Testis (tissue), 3 donors: ENCODE measurements around the gene EMC8. TPM values are rescaled to one million over a fixed set of nuclear protein-coding genes. Genes with fewer than 3 reads are reported as not detected.

Experiments used
- DNase-seq: peaks from one replicate; pipeline ENCODE4 v3.0.0-alpha.2; 2019
- H3K27ac ChIP-seq, 2 donors: fragments of 200-600 bp; sonication (generic); one replicate each; pipeline ENCODE4 v1.5.1; 2019
- H3K27me3 ChIP-seq: fragments of 200-600 bp; sonication (generic); one replicate; pipeline ENCODE4 v1.5.1; 2019
- H3K36me3 ChIP-seq: fragments of 200-600 bp; sonication (generic); one replicate; pipeline ENCODE4 v1.5.1; 2017; ENCODE audit warnings: low read depth; ENCODE audit errors: missing control alignments
- H3K4me1 ChIP-seq: fragments of 200-600 bp; sonication (generic); one replicate; pipeline ENCODE4 v1.5.1; 2019
- H3K4me3 ChIP-seq, 2 donors: fragments of 200-600 bp; sonication (generic); one replicate each; pipeline ENCODE4 v1.5.1; 2017 to 2019
- H3K9me3 ChIP-seq: fragments of 200-600 bp; sonication (generic); one replicate; pipeline ENCODE4 v1.5.1; 2017
- POLR2A ChIP-seq: fragments of 450-650 bp; IDR thresholded peaks from one replicate; pipeline ENCODE4 v1.6.1; 2017; ENCODE audit warnings: antibody characterized with exemption, mild to moderate bottlenecking, moderate library complexity
- WGBS, 2 donors: methylation state at CpG; one replicate each; pipeline ENCODE4 v1.1.5; 2018; 5-methylcytosine and 5-hydroxymethylcytosine counted together
- intact Hi-C: fragments of 100-400 bp; cut with DNase I; formaldehyde crosslinking; loops from one replicate; pipeline ENCODE4 v1.15.1; 2023; ENCODE audit warnings: low total_unique reads
- polyA plus RNA-seq: library from polyadenylated mRNA; stranded (reverse); fragments of 350-450 nt; fragmentation: Illumina TruSeq; extraction: RNeasy Lipid Tissue Mini Kit (QIAGEN cat#74804); gene quantifications from one replicate; pipeline ENCODE4 v1.2.3, GENCODE V29; 2014; ENCODE audit warnings: low read depth, low replicate concordance; ENCODE audit not compliant: insufficient read depth
- total RNA-seq, 2 donors: library from RNA; depleted of rRNA; stranded (reverse); fragments of >200 nt; gene quantifications; one replicate each; pipeline ENCODE4 v1.2.3, GENCODE V29; 2016
- TF ChIP-seq, protein P1 (sequence below), 3 experiments: fragments of 450-650 bp in 2 of 3; fragments of 200-600 bp in 1 of 3; sonication (generic) in 1 of 3; IDR thresholded peaks; one replicate each; pipeline ENCODE4 v1.5.1; 2016 to 2019; ENCODE audit warnings: antibody characterized with exemption in 3 of 3, mild to moderate bottlenecking in 2 of 3, moderate library complexity in 1 of 3

Gene EMC8
- total and polyA plus RNA-seq, 3 donors from 2014 or later, result 38.7 to 57.3 (median 44.2) TPM

DNA sequence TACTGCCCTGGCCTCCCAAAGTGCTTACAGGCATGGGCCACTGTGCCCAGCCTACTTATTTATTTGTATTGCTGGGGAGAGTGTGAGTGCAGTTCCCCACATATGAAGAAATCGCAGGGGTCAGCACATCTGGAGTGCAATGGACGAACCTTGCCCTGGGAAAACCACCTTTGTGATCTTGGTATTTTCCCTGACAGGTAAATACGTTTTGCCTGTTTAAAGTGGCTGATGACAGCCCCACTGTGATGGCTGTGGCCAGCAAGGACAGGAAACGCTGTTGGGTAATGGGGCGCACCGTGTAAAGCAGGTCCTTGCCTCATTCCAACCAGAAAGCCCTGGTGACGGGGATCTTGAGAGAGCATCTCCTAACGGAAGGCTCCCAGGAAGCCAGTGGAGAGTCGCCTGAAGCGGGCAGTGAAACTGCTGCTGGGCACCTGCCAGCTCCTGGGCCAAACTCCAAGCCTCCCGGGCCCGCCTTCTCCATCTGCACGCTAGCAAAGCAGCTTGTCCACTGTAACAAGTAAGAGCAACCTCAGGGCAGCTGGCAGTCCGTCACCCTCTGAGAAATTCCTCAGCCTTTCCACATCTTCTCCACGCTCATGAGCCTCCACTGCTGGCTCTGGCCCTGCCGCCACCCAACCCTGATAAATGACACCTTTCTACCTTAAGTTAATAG is 17.5 kb downstream of the EMC8 start:
- no peak overlapping the region for H3K4me3 ChIP-seq
- H3K36me3 ChIP-seq, result no peaks in the 10 kb centered on the region
- no peak overlapping the region for H3K27ac ChIP-seq
- WGBS, 2 donors, result 63 to 86% methylated on average over 16 of the region's 16 CpGs
- no peaks in the 10 kb centered on the region for H3K4me1 ChIP-seq
- TF ChIP-seq POLR2A, result no peak
- TF ChIP-seq, protein P1, sequence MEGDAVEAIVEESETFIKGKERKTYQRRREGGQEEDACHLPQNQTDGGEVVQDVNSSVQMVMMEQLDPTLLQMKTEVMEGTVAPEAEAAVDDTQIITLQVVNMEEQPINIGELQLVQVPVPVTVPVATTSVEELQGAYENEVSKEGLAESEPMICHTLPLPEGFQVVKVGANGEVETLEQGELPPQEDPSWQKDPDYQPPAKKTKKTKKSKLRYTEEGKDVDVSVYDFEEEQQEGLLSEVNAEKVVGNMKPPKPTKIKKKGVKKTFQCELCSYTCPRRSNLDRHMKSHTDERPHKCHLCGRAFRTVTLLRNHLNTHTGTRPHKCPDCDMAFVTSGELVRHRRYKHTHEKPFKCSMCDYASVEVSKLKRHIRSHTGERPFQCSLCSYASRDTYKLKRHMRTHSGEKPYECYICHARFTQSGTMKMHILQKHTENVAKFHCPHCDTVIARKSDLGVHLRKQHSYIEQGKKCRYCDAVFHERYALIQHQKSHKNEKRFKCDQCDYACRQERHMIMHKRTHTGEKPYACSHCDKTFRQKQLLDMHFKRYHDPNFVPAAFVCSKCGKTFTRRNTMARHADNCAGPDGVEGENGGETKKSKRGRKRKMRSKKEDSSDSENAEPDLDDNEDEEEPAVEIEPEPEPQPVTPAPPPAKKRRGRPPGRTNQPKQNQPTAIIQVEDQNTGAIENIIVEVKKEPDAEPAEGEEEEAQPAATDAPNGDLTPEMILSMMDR (IDR thresholded peaks at IDR 0.05), result no peak
- H3K27me3 ChIP-seq, result no peaks in the 10 kb centered on the region
- DNase-seq, result peak; percentile 73
- intact Hi-C loops, result no loop called here
- no peaks in the 10 kb centered on the region for H3K9me3 ChIP-seq

DNA sequence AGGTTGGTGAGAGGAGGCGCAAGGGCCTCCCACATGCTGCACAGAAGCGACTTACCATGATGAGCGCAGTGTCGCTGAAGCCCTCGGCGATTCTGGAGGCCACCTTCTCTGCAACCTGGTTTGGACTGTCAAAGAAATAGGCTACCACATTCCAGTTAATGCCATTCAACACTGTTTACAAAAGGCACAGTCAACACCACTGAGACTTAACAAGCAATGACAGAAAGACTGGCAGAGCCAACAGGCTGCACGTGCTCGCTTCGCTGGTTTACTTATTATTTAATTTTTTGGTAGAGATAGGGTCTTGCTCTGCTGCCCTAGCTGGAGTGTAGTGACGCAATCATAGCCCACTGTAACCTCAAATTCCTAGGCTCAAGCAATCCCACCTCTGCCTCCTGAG is 18.2 kb downstream of the EMC8 start:
- DNase-seq, result no peak
- no peaks in the 10 kb centered on the region for H3K9me3 ChIP-seq
- no peaks in the 10 kb centered on the region for H3K36me3 ChIP-seq
- H3K4me1 ChIP-seq, result no peaks in the 10 kb centered on the region
- TF ChIP-seq, protein P1 (IDR thresholded peaks at IDR 0.05), result no peak
- TF ChIP-seq POLR2A, result no peak
- 88 to 97% methylated on average over 10 of the region's 10 CpGs for WGBS, 2 donors
- H3K27ac ChIP-seq, result no peak overlapping the region
- no peak overlapping the region for H3K4me3 ChIP-seq
- intact Hi-C loops, result no loop called here
- H3K27me3 ChIP-seq, result no peaks in the 10 kb centered on the region

DNA sequence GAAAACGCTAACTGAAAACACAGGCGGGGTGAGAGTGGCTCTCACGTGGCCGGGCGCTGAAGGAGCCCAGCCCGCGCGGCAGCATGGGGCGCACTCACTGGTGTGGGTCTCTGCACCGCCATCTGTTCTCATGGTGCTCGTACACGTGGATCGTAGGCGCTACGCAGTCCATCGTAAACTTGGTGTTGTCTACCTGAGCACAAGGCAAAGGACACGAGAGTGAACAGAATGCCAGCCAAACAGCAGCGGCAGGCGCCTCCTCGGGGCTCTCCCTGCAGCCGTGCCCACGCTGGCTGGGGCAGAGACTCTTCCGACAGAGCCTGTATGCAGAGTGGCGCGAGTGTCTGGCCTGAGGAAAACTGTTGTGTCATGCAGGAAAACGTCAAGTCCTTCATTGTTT is 19.1 kb downstream of the EMC8 start:
- Histone ChIP-seq H3K9me3 (no peaks in the 10 kb centered on the region), H3K4me3 (no peak overlapping the region), H3K27me3 (no peaks in the 10 kb centered on the region), H3K27ac (no peak overlapping the region), H3K36me3 (no peaks in the 10 kb centered on the region), H3K4me1 (no peaks in the 10 kb centered on the region)
- no peak for TF ChIP-seq POLR2A
- TF ChIP-seq, protein P1 (IDR thresholded peaks at IDR 0.05), result no peak
- DNase-seq, result no peak
- intact Hi-C loops, result no loop called here
- WGBS, 2 donors, result 91 to 92% methylated on average over 26 of the region's 26 CpGs

DNA sequence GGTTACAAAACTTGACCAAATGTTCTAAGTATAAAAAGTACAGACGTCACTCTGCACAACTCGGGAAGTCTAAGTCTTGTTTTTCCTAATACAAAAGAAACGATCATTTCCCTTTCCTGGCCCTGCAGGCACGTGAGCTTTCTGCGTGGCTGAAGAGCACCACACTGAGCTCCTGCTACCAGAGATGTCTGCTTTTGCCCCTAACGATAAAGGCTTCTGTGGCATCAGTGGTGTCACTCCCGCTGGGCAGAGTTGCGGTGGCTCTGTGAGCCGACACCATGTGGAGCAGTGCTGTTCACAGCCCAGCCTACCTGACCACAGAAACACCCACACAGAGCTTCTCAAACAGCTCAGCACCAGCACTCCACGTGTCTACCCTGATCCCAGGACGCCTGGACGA is 20.5 kb downstream of the EMC8 start:
- H3K4me1 ChIP-seq, result no peaks in the 10 kb centered on the region
- intact Hi-C loops, result no loop called here
- no peak overlapping the region for H3K4me3 ChIP-seq
- H3K27ac ChIP-seq, result no peak overlapping the region
- no peaks in the 10 kb centered on the region for H3K9me3 ChIP-seq
- DNase-seq, result no peak
- 88 to 90% methylated on average over 12 of the region's 12 CpGs for WGBS, 2 donors
- no peaks in the 10 kb centered on the region for H3K36me3 ChIP-seq
- H3K27me3 ChIP-seq, result no peaks in the 10 kb centered on the region
- TF ChIP-seq POLR2A, result no peak
- TF ChIP-seq, protein P1 (IDR thresholded peaks at IDR 0.05), result no peak
